Measurements from ENCODE around the gene CCND2. TPM values are rescaled to one million over a fixed set of nuclear protein-coding genes. Genes with fewer than 3 reads are reported as not detected.
A peak's percentile ranks its signal among the peaks of the same experiment; 100 is the strongest.

The CCND2 gene
- total and polyA plus RNA-seq, 5 donors from 2014 or later, result 51.8 to 206 (median 65.7) TPM

- H3K36me3 ChIP-seq (ENCODE audit: control insufficient read depth, insufficient read depth, low read length), result peaks cover 97% of the 10 kb centered on the region
- no peaks in the 10 kb centered on the region for H3K27me3 ChIP-seq (ENCODE audit: control insufficient read depth, insufficient read depth, low read length)
- no peak for DNase-seq
- H3K4me3 ChIP-seq (ENCODE audit: low read depth, low read length), result no peak overlapping the region
- H3K27ac ChIP-seq (ENCODE audit: insufficient read depth, low read length, poor library complexity, severe bottlenecking), result peak overlapping the region; percentile 49
- peaks cover 66% of the 10 kb centered on the region for H3K36me3 Mint-ChIP-seq
- no peaks in the 10 kb centered on the region for H3K27me3 Mint-ChIP-seq
- H3K4me1 ChIP-seq (ENCODE audit: control insufficient read depth, insufficient read depth, low read length, poor library complexity, severe bottlenecking), result peaks cover 90% of the 10 kb centered on the region
- H3K4me1 Mint-ChIP-seq, result peaks cover 41 to 98% (median 69%) of the 10 kb centered on the region in 4 donors
- no peak for ATAC-seq (ENCODE audit: low read depth in 2 of 2)
- H3K4me3 Mint-ChIP-seq, result peak overlapping the region in 1 of 4 donors; percentile 39
- no peaks in the 10 kb centered on the region for H3K9me3 Mint-ChIP-seq
- no peaks in the 10 kb centered on the region for H3K9me3 ChIP-seq (ENCODE audit: control insufficient read depth in 2 of 2, low read length in 2 of 2)
- peak overlapping the region in 2 of 3 donors; percentile 78 to 90 for H3K27ac Mint-ChIP-seq
These were observed 15.8 kb downstream of the CCND2 start for GRCh38 chr12:4289231-4289878.

- peaks cover 72% of the 10 kb centered on the region for H3K36me3 Mint-ChIP-seq
- no peak for DNase-seq
These were observed 16.6 kb downstream of the CCND2 start for GRCh38 chr12:4289998-4290790.

GRCh38 chr12:4292341-4293073 lies 18.9 kb downstream of the CCND2 start:
- Histone ChIP-seq H3K27ac (ENCODE audit: insufficient read depth, low read length, poor library complexity, severe bottlenecking) (peak overlapping the region; percentile 70), H3K36me3 (ENCODE audit: control insufficient read depth, insufficient read depth, low read length) (peaks cover 95% of the 10 kb centered on the region), H3K4me3 (ENCODE audit: low read depth, low read length) (peak overlapping the region; percentile 63), H3K27me3 (ENCODE audit: control insufficient read depth, insufficient read depth, low read length) (no peaks in the 10 kb centered on the region), H3K9me3 (ENCODE audit: control insufficient read depth in 2 of 2, low read length in 2 of 2) (no peaks in the 10 kb centered on the region), H3K4me1 (ENCODE audit: control insufficient read depth, insufficient read depth, low read length, poor library complexity, severe bottlenecking) (peaks cover 63% of the 10 kb centered on the region)
- H3K9me3 Mint-ChIP-seq, result no peaks in the 10 kb centered on the region
- no peak for ATAC-seq (ENCODE audit: low read depth in 2 of 2)
- no peaks in the 10 kb centered on the region for H3K27me3 Mint-ChIP-seq
- H3K4me1 Mint-ChIP-seq, result peaks cover 41 to 87% (median 60%) of the 10 kb centered on the region in 4 donors
- peaks cover 60% of the 10 kb centered on the region for H3K36me3 Mint-ChIP-seq
- peak overlapping the region; percentile 20 to 81 (median 68) for H3K4me3 Mint-ChIP-seq
- no peak for DNase-seq
- H3K27ac Mint-ChIP-seq, result peak overlapping the region; percentile 7 to 97 (median 97)

More at GRCh38 chr12:4289998-4290790, 16.6 kb downstream of the CCND2 start:
- peak overlapping the region in 2 of 4 donors; percentile 13 to 42 for H3K4me3 Mint-ChIP-seq
- no peaks in the 10 kb centered on the region for H3K27me3 Mint-ChIP-seq
- Histone ChIP-seq H3K36me3 (ENCODE audit: control insufficient read depth, insufficient read depth, low read length) (peaks cover 97% of the 10 kb centered on the region), H3K9me3 (ENCODE audit: control insufficient read depth in 2 of 2, low read length in 2 of 2) (no peaks in the 10 kb centered on the region), H3K4me1 (ENCODE audit: control insufficient read depth, insufficient read depth, low read length, poor library complexity, severe bottlenecking) (peaks cover 85% of the 10 kb centered on the region), H3K27ac (ENCODE audit: insufficient read depth, low read length, poor library complexity, severe bottlenecking) (peak overlapping the region; percentile 36), H3K27me3 (ENCODE audit: control insufficient read depth, insufficient read depth, low read length) (no peaks in the 10 kb centered on the region), H3K4me3 (ENCODE audit: low read depth, low read length) (no peak overlapping the region)
- H3K27ac Mint-ChIP-seq, result peak overlapping the region; percentile 65 to 97 (median 70)
- no peak for ATAC-seq (ENCODE audit: low read depth in 2 of 2)
- peaks cover 47 to 98% (median 68%) of the 10 kb centered on the region in 4 donors for H3K4me1 Mint-ChIP-seq
- H3K9me3 Mint-ChIP-seq, result no peaks in the 10 kb centered on the region

- Histone ChIP-seq H3K27ac (ENCODE audit: insufficient read depth, low read length, poor library complexity, severe bottlenecking) (peak overlapping the region; percentile 70), H3K36me3 (ENCODE audit: control insufficient read depth, insufficient read depth, low read length) (peaks cover 95% of the 10 kb centered on the region), H3K27me3 (ENCODE audit: control insufficient read depth, insufficient read depth, low read length) (no peaks in the 10 kb centered on the region), H3K4me3 (ENCODE audit: low read depth, low read length) (peak overlapping the region; percentile 63), H3K4me1 (ENCODE audit: control insufficient read depth, insufficient read depth, low read length, poor library complexity, severe bottlenecking) (peaks cover 53% of the 10 kb centered on the region), H3K9me3 (ENCODE audit: control insufficient read depth in 2 of 2, low read length in 2 of 2) (no peaks in the 10 kb centered on the region)
- Mint-ChIP-seq H3K27ac (peak overlapping the region; percentile 94 to 97 (median 97)), H3K27me3 (no peaks in the 10 kb centered on the region), H3K4me1 (peaks cover 39 to 79% (median 54%) of the 10 kb centered on the region in 4 donors), H3K9me3 (no peaks in the 10 kb centered on the region), H3K36me3 (peaks cover 58% of the 10 kb centered on the region), H3K4me3 (peak overlapping the region; percentile 73 to 81 (median 79))
- peak; percentile 43 to 54 for ATAC-seq (ENCODE audit: low read depth in 2 of 2)
- no peak for DNase-seq
These were observed 19.9 kb downstream of the CCND2 start for GRCh38 chr12:4293299-4293965.

- DNase-seq (no peak), ATAC-seq (ENCODE audit: low read depth in 2 of 2) (no peak)
- peak overlapping the region; percentile 94 to 97 (median 97) for H3K27ac Mint-ChIP-seq
- peak overlapping the region; percentile 73 to 81 (median 79) for H3K4me3 Mint-ChIP-seq
- peaks cover 55% of the 10 kb centered on the region for H3K36me3 Mint-ChIP-seq
- H3K27me3 ChIP-seq (ENCODE audit: control insufficient read depth, insufficient read depth, low read length), result no peaks in the 10 kb centered on the region
- H3K27me3 Mint-ChIP-seq, result no peaks in the 10 kb centered on the region
- H3K4me1 ChIP-seq (ENCODE audit: control insufficient read depth, insufficient read depth, low read length, poor library complexity, severe bottlenecking), result peaks cover 48% of the 10 kb centered on the region
- H3K36me3 ChIP-seq (ENCODE audit: control insufficient read depth, insufficient read depth, low read length), result peaks cover 94% of the 10 kb centered on the region
- peaks cover 43 to 75% (median 51%) of the 10 kb centered on the region in 4 donors for H3K4me1 Mint-ChIP-seq
- peak overlapping the region; percentile 70 for H3K27ac ChIP-seq (ENCODE audit: insufficient read depth, low read length, poor library complexity, severe bottlenecking)
- no peaks in the 10 kb centered on the region for H3K9me3 Mint-ChIP-seq
- peak overlapping the region; percentile 63 for H3K4me3 ChIP-seq (ENCODE audit: low read depth, low read length)
- H3K9me3 ChIP-seq (ENCODE audit: control insufficient read depth in 2 of 2, low read length in 2 of 2), result no peaks in the 10 kb centered on the region
These were observed 20.5 kb downstream of the CCND2 start for GRCh38 chr12:4293966-4294505.

- Histone ChIP-seq H3K4me3 (ENCODE audit: low read depth, low read length) (no peak overlapping the region), H3K4me1 (ENCODE audit: control insufficient read depth, insufficient read depth, low read length, poor library complexity, severe bottlenecking) (peaks cover 27% of the 10 kb centered on the region), H3K27me3 (ENCODE audit: control insufficient read depth, insufficient read depth, low read length) (no peaks in the 10 kb centered on the region), H3K9me3 (ENCODE audit: control insufficient read depth in 2 of 2, low read length in 2 of 2) (no peaks in the 10 kb centered on the region), H3K36me3 (ENCODE audit: control insufficient read depth, insufficient read depth, low read length) (peaks cover 94% of the 10 kb centered on the region), H3K27ac (ENCODE audit: insufficient read depth, low read length, poor library complexity, severe bottlenecking) (no peak overlapping the region)
- no peaks in the 10 kb centered on the region for H3K27me3 Mint-ChIP-seq
- peak overlapping the region in 2 of 3 donors; percentile 67 to 97 for H3K27ac Mint-ChIP-seq
- H3K9me3 Mint-ChIP-seq, result no peaks in the 10 kb centered on the region
- peaks cover 40 to 61% (median 48%) of the 10 kb centered on the region in 4 donors for H3K4me1 Mint-ChIP-seq
- DNase-seq, result no peak
- no peak overlapping the region for H3K4me3 Mint-ChIP-seq
- ATAC-seq (ENCODE audit: low read depth in 2 of 2), result no peak
- H3K36me3 Mint-ChIP-seq, result peaks cover 63% of the 10 kb centered on the region
These were observed 23.2 kb downstream of the CCND2 start for GRCh38 chr12:4296751-4297150.

GRCh38 chr12:4297617-4298016 lies 24.1 kb downstream of the CCND2 start:
- H3K27ac Mint-ChIP-seq, result peak overlapping the region in 1 of 3 donors; percentile 52
- peaks cover 94% of the 10 kb centered on the region for H3K36me3 ChIP-seq (ENCODE audit: control insufficient read depth, insufficient read depth, low read length)
- H3K4me1 Mint-ChIP-seq, result peaks cover 32 to 53% (median 40%) of the 10 kb centered on the region in 4 donors
- peaks cover 64% of the 10 kb centered on the region for H3K36me3 Mint-ChIP-seq
- no peak overlapping the region for H3K27ac ChIP-seq (ENCODE audit: insufficient read depth, low read length, poor library complexity, severe bottlenecking)
- H3K9me3 Mint-ChIP-seq, result no peaks in the 10 kb centered on the region
- H3K9me3 ChIP-seq (ENCODE audit: control insufficient read depth in 2 of 2, low read length in 2 of 2), result no peaks in the 10 kb centered on the region
- ATAC-seq (ENCODE audit: low read depth in 2 of 2) (no peak), DNase-seq (no peak)
- H3K27me3 ChIP-seq (ENCODE audit: control insufficient read depth, insufficient read depth, low read length), result no peaks in the 10 kb centered on the region
- peaks cover 18% of the 10 kb centered on the region for H3K4me1 ChIP-seq (ENCODE audit: control insufficient read depth, insufficient read depth, low read length, poor library complexity, severe bottlenecking)
- H3K27me3 Mint-ChIP-seq, result no peaks in the 10 kb centered on the region
- no peak overlapping the region for H3K4me3 ChIP-seq (ENCODE audit: low read depth, low read length)
- no peak overlapping the region for H3K4me3 Mint-ChIP-seq
